Esophagus squamous epithelium (tissue), 4 donors: ENCODE measurements around the gene CNIH2.

Experiments
- CTCF ChIP-seq, 6 experiments: fragments of 450-650 bp in 4 of 6; fragments of 200-600 bp in 2 of 6; sonication (generic) in 2 of 6; IDR thresholded peaks; one replicate each; pipeline ENCODE4 v1.5.1; 2016 to 2019; ENCODE audit warnings: antibody characterized with exemption in 6 of 6, mild to moderate bottlenecking in 4 of 6, moderate library complexity in 4 of 6
- POLR2A ChIP-seq, 4 donors: fragments of 450-650 bp; IDR thresholded peaks; one replicate each; pipeline ENCODE4 v1.6.1; 2017; ENCODE audit warnings: antibody characterized with exemption in 4 of 4, mild to moderate bottlenecking in 4 of 4, moderate library complexity in 3 of 4

GRCh38 chr11:66281776-66282467 lies 3.9 kb downstream of the CNIH2 start:
- TF ChIP-seq CTCF (IDR thresholded peaks at IDR 0.05) (no peak), POLR2A (IDR thresholded peaks at IDR 0.05) (no peak)
